ENCODE data around the gene JMJD7.

Gene JMJD7

GRCh38 chr15:41851167-41851523, 23.3 kb downstream of the JMJD7 start:
- no peak for DNase-seq (ENCODE audit: extremely low read depth, low read depth)
- TF ChIP-seq CTCF (IDR thresholded peaks at IDR 0.05; ENCODE audit: low read depth, low read length): no peak

- DNase-seq (ENCODE audit: extremely low read depth, low read depth): no peak
- no peak for TF ChIP-seq CTCF (IDR thresholded peaks at IDR 0.05; ENCODE audit: low read depth, low read length)
These were observed 24.0 kb downstream of the JMJD7 start for GRCh38 chr15:41851755-41852370.

- no peak for DNase-seq (ENCODE audit: extremely low read depth, low read depth)
- no peak for TF ChIP-seq CTCF (IDR thresholded peaks at IDR 0.05; ENCODE audit: low read depth, low read length)
These were observed 25.1 kb downstream of the JMJD7 start for GRCh38 chr15:41852736-41853590.

- DNase-seq (ENCODE audit: extremely low read depth, low read depth): no peak
These were observed 25.9 kb downstream of the JMJD7 start for GRCh38 chr15:41853831-41854230.

GRCh38 chr15:41854443-41854842, 26.6 kb downstream of the JMJD7 start:
- TF ChIP-seq CTCF (IDR thresholded peaks at IDR 0.05; ENCODE audit: low read depth, low read length): no peak
- no peak for DNase-seq (ENCODE audit: extremely low read depth, low read depth)

More at GRCh38 chr15:41853831-41854230, 25.9 kb downstream of the JMJD7 start:
- TF ChIP-seq CTCF (IDR thresholded peaks at IDR 0.05; ENCODE audit: low read depth, low read length): no peak

- no peak for TF ChIP-seq CTCF (IDR thresholded peaks at IDR 0.05; ENCODE audit: low read depth, low read length)
- DNase-seq (ENCODE audit: extremely low read depth, low read depth): no peak
These were observed 27.5 kb downstream of the JMJD7 start for GRCh38 chr15:41855261-41855961.

GRCh38 chr15:41856262-41856661, 28.4 kb downstream of the JMJD7 start:
- no peak for TF ChIP-seq CTCF (IDR thresholded peaks at IDR 0.05; ENCODE audit: low read depth, low read length)
- no peak for DNase-seq (ENCODE audit: extremely low read depth, low read depth)

Data from AG09319 (cell line).